GM12878 (cell line): ENCODE data around the gene ADCY7. TPM values are rescaled to one million over a fixed set of nuclear protein-coding genes. Genes with fewer than 3 reads are reported as not detected.

Experiments used
- ATAC-seq: fragments of 200-7000 bp; cut with Tn5 transposase; 3 replicates; pipeline ENCODE4 v1.9.1; 2020; ENCODE audit warnings: mild to moderate bottlenecking, moderate library complexity
- BruUV-seq: library from RNA; stranded (reverse); fragments of 400-500 nt; replicated peaks from 2 replicates; lab custom pipeline; 2021; lab: Mats Ljungman, UMichigan
- CTCF ChIA-PET: fragments of 300-600 bp; sonication (Branson Sonifier 250); formaldehyde crosslinking; extraction: SDS; loops from one replicate; lab custom pipeline; 2021; ENCODE audit warnings: inconsistent platforms; lab: Yijun Ruan, JAX
- POLR2A ChIA-PET: fragments of 350-600 bp; formaldehyde crosslinking; extraction: SDS; loops from one replicate; lab custom pipeline; 2021; ENCODE audit warnings: inconsistent platforms; lab: Charles Lee
- RAD21 ChIA-PET: fragments of 300-600 bp; sonication (Branson Sonifier 250); formaldehyde crosslinking; loops from one replicate; lab custom pipeline; 2023; ENCODE audit warnings: antibody characterized with exemption; ENCODE audit not compliant: unreplicated experiment; lab: Charles Lee
- SMC1A ChIA-PET: fragments of 300-600 bp; sonication (Branson Sonifier 250); formaldehyde crosslinking; loops from one replicate; lab custom pipeline; 2023; ENCODE audit not compliant: unreplicated experiment, uncharacterized antibody; lab: Charles Lee
- DNase-seq: peaks from one replicate; pipeline ENCODE4 v3.0.0-alpha.2; 2011; ENCODE audit warnings: low read depth, low spot score
- FAIRE-seq: peaks from 3 replicates; lab custom pipeline; 2011; peaks lifted over from hg19 to GRCh38; lab: Jason Lieb, UNC
- H2AFZ ChIP-seq: 2 replicates; pipeline ENCODE4 v1.6.0; 2011; ENCODE audit warnings: low read depth, low read length, control low read depth; ENCODE audit not compliant: control insufficient read depth
- H3K27ac ChIP-seq: 2 replicates; pipeline ENCODE4 v1.5.1; 2011; ENCODE audit warnings: control low read depth; ENCODE audit not compliant: control insufficient read depth, insufficient read depth
- H3K27me3 ChIP-seq, 2 experiments: replicated peaks in 1 of 2; 2 replicates each; pipeline versions ENCODE4 v1.6.0 to v1.6.1; 2011; ENCODE audit warnings: low read length in 1 of 2; ENCODE audit not compliant: control insufficient read depth in 2 of 2, insufficient read depth in 2 of 2
- H3K36me3 ChIP-seq, 2 experiments: 2 replicates each; pipeline ENCODE4 v1.5.1; 2011; ENCODE audit warnings: low read length in 1 of 2; ENCODE audit not compliant: control insufficient read depth in 2 of 2, insufficient read depth in 2 of 2
- H3K4me1 ChIP-seq: 2 replicates; pipeline ENCODE4 v1.6.1; 2011; ENCODE audit warnings: mild to moderate bottlenecking, low read length, moderate library complexity, mixed read lengths; ENCODE audit not compliant: control insufficient read depth, insufficient read depth
- H3K4me2 ChIP-seq: 2 replicates; pipeline ENCODE4 v1.6.0; 2011; ENCODE audit warnings: control low read depth; ENCODE audit not compliant: control insufficient read depth, insufficient read depth
- H3K4me3 ChIP-seq: fragments of 200-600 bp; sonication (generic); 2 replicates; pipeline ENCODE4 v1.5.1; 2016
- H3K79me2 ChIP-seq: 2 replicates; pipeline ENCODE4 v1.6.0; 2011; ENCODE audit warnings: low read length; ENCODE audit not compliant: control insufficient read depth, insufficient read depth
- H3K9ac ChIP-seq: 2 replicates; pipeline ENCODE4 v1.8.0; 2011; ENCODE audit warnings: low read length, control low read depth, mixed read lengths; ENCODE audit not compliant: control insufficient read depth, insufficient read depth
- H3K9me3 ChIP-seq: replicated peaks from 3 replicates; pipeline ENCODE4 v1.5.1; 2011; ENCODE audit warnings: mild to moderate bottlenecking, low read length; ENCODE audit not compliant: control insufficient read depth, insufficient read depth
- H4K20me1 ChIP-seq: 2 replicates; pipeline ENCODE4 v1.6.0; 2011; ENCODE audit not compliant: control insufficient read depth, insufficient read depth
- DPF2 ChIP-seq: fragments of 450-650 bp; IDR thresholded peaks from 2 replicates; pipeline ENCODE4 v1.6.1; 2017; ENCODE audit warnings: mild to moderate bottlenecking
- EZH2 ChIP-seq: IDR thresholded peaks from 2 replicates; pipeline ENCODE4 v1.6.1; 2012; ENCODE audit warnings: low read depth, mild to moderate bottlenecking, control low read depth, inconsistent platforms, low read length, borderline replicate concordance; ENCODE audit not compliant: control insufficient read depth
- HSF1 ChIP-seq: fragments of 150-350 bp; IDR thresholded peaks from 2 replicates; pipeline ENCODE4 v1.6.1; 2014; ENCODE audit warnings: mild to moderate bottlenecking, low read depth, low read length
- NFXL1 ChIP-seq: fragments of 450-650 bp; IDR thresholded peaks from 2 replicates; pipeline ENCODE4 v1.6.1; 2017; ENCODE audit warnings: antibody characterized with exemption, mild to moderate bottlenecking, borderline replicate concordance
- NR2F1 ChIP-seq: fragments of 450-650 bp; conservative IDR thresholded peaks from 2 replicates; pipeline ENCODE4 v1.6.1; 2017; ENCODE audit warnings: mild to moderate bottlenecking
- RB1 ChIP-seq: fragments of 450-650 bp; formaldehyde crosslinking; IDR thresholded peaks from 2 replicates; pipeline ENCODE4 v1.6.1; 2017; ENCODE audit warnings: mild to moderate bottlenecking, borderline replicate concordance
- SKIL ChIP-seq: fragments of 450-650 bp; IDR thresholded peaks from 2 replicates; pipeline ENCODE4 v1.6.1; 2017; ENCODE audit warnings: mild to moderate bottlenecking, low read depth, inconsistent platforms; ENCODE audit not compliant: poor library complexity, severe bottlenecking
- SMAD5 ChIP-seq: IDR thresholded peaks from 2 replicates; pipeline ENCODE4 v1.6.1; 2016; ENCODE audit warnings: antibody characterized with exemption, low read depth
- SP1 ChIP-seq: IDR thresholded peaks from one replicate; pipeline ENCODE4 v1.6.1; 2011; ENCODE audit warnings: low read depth, low read length
- SUZ12 ChIP-seq: fragments of 200-600 bp; sonication (generic); IDR thresholded peaks from one replicate; pipeline ENCODE4 v1.6.1; 2018; ENCODE audit warnings: antibody characterized with exemption, mild to moderate bottlenecking; ENCODE audit not compliant: unreplicated experiment
- TCF12 ChIP-seq: IDR thresholded peaks from 2 replicates; pipeline ENCODE4 v1.6.1; 2011; ENCODE audit warnings: low read depth, mild to moderate bottlenecking, low read length
- ZZZ3 ChIP-seq: IDR thresholded peaks from 2 replicates; pipeline ENCODE4 v1.6.1; 2011; ENCODE audit warnings: low read depth; ENCODE audit not compliant: control insufficient read depth, insufficient read length
- WGBS: methylation state at CpG from one replicate; pipeline ENCODE4 v1.1.6; 2016; ENCODE audit warnings: low lambda C conversion rate; ENCODE audit not compliant: insufficient replicate concordance, insufficient coverage; ENCODE audit errors: missing lambda C conversion rate; 5-methylcytosine and 5-hydroxymethylcytosine counted together
- in situ Hi-C: fragments of 300-500 bp; cut with MboI; formaldehyde crosslinking; loops from 9 replicates; pipeline ENCODE4 v1.14.3; 2018; ENCODE audit warnings: mixed read lengths
- intact Hi-C: fragments of 100-400 bp; cut with micrococcal nuclease; formaldehyde crosslinking; loops from one replicate; pipeline ENCODE4 v1.14.2; 2022; ENCODE audit not compliant: unreplicated experiment
- polyA plus RNA-seq, 11 experiments: library from polyadenylated mRNA; depleted of rRNA in 4 of 11; unstranded in 6 of 11; stranded (reverse) in 5 of 11; fragments of >200 nt; fragmentation: Nextera tagmentation in 4 of 11; fragmentation: Illumina TruSeq in 1 of 11; extraction: Ambion mirVana in 4 of 11; extraction: Trizol in 1 of 11; gene quantifications; 1 replicate in 1 of 11; 2 replicates in 10 of 11; pipeline versions ENCODE4 v1.2.1 to v1.2.3, GENCODE V29; 2011 to 2016; ENCODE audit warnings: inconsistent platforms in 2 of 11, missing spikeins in 2 of 11, low read depth in 1 of 11
- total RNA-seq, 4 experiments: library from RNA; depleted of rRNA in 3 of 4; stranded (reverse); fragments of >200 nt in 3 of 4; fragmentation: Illumina TruSeq in 1 of 4; extraction: Trizol in 1 of 4; gene quantifications; 2 replicates each; pipeline versions ENCODE4 v1.2.1 to v1.2.3, GENCODE V29; 2013 to 2021

The ADCY7 gene
- total and polyA plus RNA-seq, 10 of the 15 experiments (the other 5 are each of a cell fraction or from before 2014, with no cell fraction given) = 1.2 to 87.9 (median 24.4) TPM

- TF ChIP-seq SKIL (no peak), SP1 (no peak), EZH2 (no peak), NFXL1 (no peak), RB1 (no peak)
Observed at GRCh38 chr16:50251375-50252081, 14.8 kb upstream of the ADCY7 start (continued).

- BruUV-seq = no TSS peak
- POLR2A ChIA-PET = no interaction called here
- no peaks in the 10 kb centered on the region for H3K9me3 ChIP-seq
- no peak overlapping the region for H3K9ac ChIP-seq
- no peak overlapping the region for H2AFZ ChIP-seq
- no peak for FAIRE-seq
- intact Hi-C loops (no loop called here), in situ Hi-C loops (no loop called here)
- H3K36me3 ChIP-seq = no peaks in the 10 kb centered on the region
- H3K4me1 ChIP-seq = no peaks in the 10 kb centered on the region
- SMC1A ChIA-PET = interaction anchor here (1.1 to 1.2 kb wide), 2 partner anchors 23 to 494 kb away, joined by 3 to 4 read pairs; no protein-coding TSS in a partner anchor
- no peaks in the 10 kb centered on the region for H4K20me1 ChIP-seq
- H3K79me2 ChIP-seq = no peaks in the 10 kb centered on the region
- H3K27ac ChIP-seq = no peak overlapping the region
- CTCF ChIA-PET = interaction anchor here (0.7 to 1.8 kb wide), 3 partner anchors 14 to 227 kb away, joined by 3 to 5 read pairs (median 4); partner anchors contain the start of genes ADCY7 and CNEP1R1
- no peak overlapping the region for H3K4me2 ChIP-seq
- TF ChIP-seq NR2F1 (no peak), ZZZ3 (no peak), TCF12 (no peak), EZH2 (no peak), DPF2 (no peak), HSF1 (no peak), SMAD5 (no peak), SP1 (no peak), SUZ12 (no peak)
- no peak for ATAC-seq
- RAD21 ChIA-PET = interaction anchor here (1.9 kb wide), 1 partner anchor 554 kb away, joined by 4 read pairs; no protein-coding TSS in a partner anchor
- DNase-seq = no peak
- WGBS = 63% methylated on average over 5 of the region's 9 CpGs
- H3K27me3 ChIP-seq = no peaks in the 10 kb centered on the region
- H3K4me3 ChIP-seq = no peak overlapping the region
Observed at GRCh38 chr16:50252082-50252611, 14.2 kb upstream of the ADCY7 start.
